ENCODE measurements around the gene PRPSAP2. TPM values are rescaled to one million over a fixed set of nuclear protein-coding genes. Genes with fewer than 3 reads are reported as not detected.

The PRPSAP2 gene
- polyA plus RNA-seq, 1 donor (not counting 4 experiments of a cell fraction or from before 2014, with no cell fraction given), result 39.1 TPM

DNA sequence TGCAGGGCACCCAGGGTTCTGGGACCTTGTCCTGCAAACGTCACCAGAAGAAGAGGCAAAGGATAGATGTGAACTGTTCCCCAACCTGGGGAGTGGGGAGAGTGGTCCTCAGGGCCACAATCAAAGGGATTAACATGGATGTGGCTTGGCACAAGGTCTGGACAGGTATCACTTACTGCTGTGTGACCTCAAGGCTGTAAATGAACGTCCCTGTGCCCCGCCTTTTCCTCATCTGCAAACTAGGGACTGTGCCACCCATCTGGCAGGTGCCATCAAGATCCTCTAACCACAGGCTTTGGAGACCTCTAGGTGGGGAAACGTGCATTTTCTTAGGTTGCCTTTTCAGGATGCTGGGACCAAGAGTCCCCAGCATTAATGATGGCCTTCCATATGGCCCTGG lies 119.1 kb downstream of the PRPSAP2 start:
- Histone ChIP-seq H3K79me2 (ENCODE audit: control insufficient read depth, insufficient read depth, low read length) (peaks cover 22% of the 10 kb centered on the region), H3K4me3 (ENCODE audit: control insufficient read depth in 2 of 3, extremely low read depth in 1 of 3, insufficient read depth in 2 of 3, low read depth in 1 of 3, low read length in 3 of 3) (no peak overlapping the region), H3K9me3 (ENCODE audit: control insufficient read depth, low read depth, low read length) (no peaks in the 10 kb centered on the region), H3K4me1 (ENCODE audit: control insufficient read depth, extremely low read depth, insufficient read depth, low read length) (peaks cover 21% of the 10 kb centered on the region), H3K4me2 (ENCODE audit: control insufficient read depth, extremely low read depth, insufficient read depth, low read depth, low read length) (no peak overlapping the region), H2AFZ (ENCODE audit: control insufficient read depth, low read length) (no peak overlapping the region), H3K9me1 (ENCODE audit: control insufficient read depth, extremely low read depth, insufficient read depth, low read length) (peaks cover 4% of the 10 kb centered on the region), H3K9ac (ENCODE audit: control insufficient read depth, extremely low read depth, insufficient read depth, low read length) (no peak overlapping the region), H3K27me3 (ENCODE audit: control insufficient read depth, extremely low read depth, insufficient read depth, low read length) (no peaks in the 10 kb centered on the region), H3K36me3 (ENCODE audit: control insufficient read depth in 2 of 2, extremely low read depth in 1 of 2, insufficient read depth in 2 of 2, low read length in 2 of 2) (peaks cover 47 to 74% of the 10 kb centered on the region in 2 experiments), H3K27ac (ENCODE audit: control insufficient read depth, insufficient read depth, low read length) (no peak overlapping the region), H4K20me1 (ENCODE audit: control insufficient read depth, extremely low read depth, insufficient read depth, low read length) (peaks cover 25% of the 10 kb centered on the region)
- DNase-seq (ENCODE audit: low read depth, low spot score) (no peak), FAIRE-seq (no peak)
- dilution Hi-C loops (cut with MboI; ENCODE audit: extremely low pct_ligation_motif_present, low sequenced_read_pairs), result no loop called here
- no peak for TF ChIP-seq EZH2 (IDR thresholded peaks at IDR 0.05; ENCODE audit: low read length)
- TF ChIP-seq, protein P1, sequence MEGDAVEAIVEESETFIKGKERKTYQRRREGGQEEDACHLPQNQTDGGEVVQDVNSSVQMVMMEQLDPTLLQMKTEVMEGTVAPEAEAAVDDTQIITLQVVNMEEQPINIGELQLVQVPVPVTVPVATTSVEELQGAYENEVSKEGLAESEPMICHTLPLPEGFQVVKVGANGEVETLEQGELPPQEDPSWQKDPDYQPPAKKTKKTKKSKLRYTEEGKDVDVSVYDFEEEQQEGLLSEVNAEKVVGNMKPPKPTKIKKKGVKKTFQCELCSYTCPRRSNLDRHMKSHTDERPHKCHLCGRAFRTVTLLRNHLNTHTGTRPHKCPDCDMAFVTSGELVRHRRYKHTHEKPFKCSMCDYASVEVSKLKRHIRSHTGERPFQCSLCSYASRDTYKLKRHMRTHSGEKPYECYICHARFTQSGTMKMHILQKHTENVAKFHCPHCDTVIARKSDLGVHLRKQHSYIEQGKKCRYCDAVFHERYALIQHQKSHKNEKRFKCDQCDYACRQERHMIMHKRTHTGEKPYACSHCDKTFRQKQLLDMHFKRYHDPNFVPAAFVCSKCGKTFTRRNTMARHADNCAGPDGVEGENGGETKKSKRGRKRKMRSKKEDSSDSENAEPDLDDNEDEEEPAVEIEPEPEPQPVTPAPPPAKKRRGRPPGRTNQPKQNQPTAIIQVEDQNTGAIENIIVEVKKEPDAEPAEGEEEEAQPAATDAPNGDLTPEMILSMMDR (optimal IDR thresholded peaks at IDR 0.05 in 1 of 3, IDR thresholded peaks at IDR 0.05 in 1 of 3, conservative IDR thresholded peaks at IDR 0.05 in 1 of 3; ENCODE audit: extremely low read depth in 1 of 3, insufficient read depth in 2 of 3, low read length in 3 of 3), result no peak

- Histone ChIP-seq H3K27ac (ENCODE audit: control insufficient read depth, insufficient read depth, low read length) (no peak overlapping the region), H2AFZ (ENCODE audit: control insufficient read depth, low read length) (no peak overlapping the region), H3K9ac (ENCODE audit: control insufficient read depth, extremely low read depth, insufficient read depth, low read length) (no peak overlapping the region), H4K20me1 (ENCODE audit: control insufficient read depth, extremely low read depth, insufficient read depth, low read length) (peaks cover 25% of the 10 kb centered on the region), H3K9me3 (ENCODE audit: control insufficient read depth, low read depth, low read length) (no peaks in the 10 kb centered on the region), H3K79me2 (ENCODE audit: control insufficient read depth, insufficient read depth, low read length) (peaks cover 22% of the 10 kb centered on the region), H3K4me1 (ENCODE audit: control insufficient read depth, extremely low read depth, insufficient read depth, low read length) (peaks cover 28% of the 10 kb centered on the region), H3K4me2 (ENCODE audit: control insufficient read depth, extremely low read depth, insufficient read depth, low read depth, low read length) (no peak overlapping the region), H3K27me3 (ENCODE audit: control insufficient read depth, extremely low read depth, insufficient read depth, low read length) (no peaks in the 10 kb centered on the region), H3K36me3 (ENCODE audit: control insufficient read depth in 2 of 2, extremely low read depth in 1 of 2, insufficient read depth in 2 of 2, low read length in 2 of 2) (peaks cover 43 to 68% of the 10 kb centered on the region in 2 experiments), H3K9me1 (ENCODE audit: control insufficient read depth, extremely low read depth, insufficient read depth, low read length) (peaks cover 4% of the 10 kb centered on the region), H3K4me3 (ENCODE audit: control insufficient read depth in 2 of 3, extremely low read depth in 1 of 3, insufficient read depth in 2 of 3, low read depth in 1 of 3, low read length in 3 of 3) (no peak overlapping the region)
- TF ChIP-seq EZH2 (IDR thresholded peaks at IDR 0.05; ENCODE audit: low read length), result no peak
- TF ChIP-seq, protein P1 (optimal IDR thresholded peaks at IDR 0.05 in 1 of 3, IDR thresholded peaks at IDR 0.05 in 1 of 3, conservative IDR thresholded peaks at IDR 0.05 in 1 of 3; ENCODE audit: extremely low read depth in 1 of 3, insufficient read depth in 2 of 3, low read length in 3 of 3), result no peak
- DNase-seq (ENCODE audit: low read depth, low spot score) (no peak), FAIRE-seq (no peak)
- dilution Hi-C loops (cut with MboI; ENCODE audit: extremely low pct_ligation_motif_present, low sequenced_read_pairs), result no loop called here
These were observed 119.7 kb downstream of the PRPSAP2 start for GRCh38 chr17:18977646-18978045.
